Right lobe of liver (tissue), 4 donors: ENCODE measurements around the gene ZMYND19.

ENCODE experiments used
- POLR2A ChIP-seq: fragments of 450-650 bp; IDR thresholded peaks from one replicate; pipeline ENCODE4 v1.6.1; 2017; ENCODE audit warnings: antibody characterized with exemption, mild to moderate bottlenecking
- TF ChIP-seq, protein P1 (sequence below), 4 donors: fragments of 200-600 bp in 3 of 4; fragments of 450-650 bp in 1 of 4; IDR thresholded peaks; one replicate each; pipeline versions ENCODE4 v1.5.1 to v1.8.0; 2016 to 2022; ENCODE audit warnings: antibody characterized with exemption in 4 of 4, mild to moderate bottlenecking in 2 of 4
- donor health status: DM: no; HTN: no; CAD: no.
- donor health status: DM: no; HTN: no; CAD: no.
- donor health status: DM: no; HTN: yes; CAD: no.

DNA sequence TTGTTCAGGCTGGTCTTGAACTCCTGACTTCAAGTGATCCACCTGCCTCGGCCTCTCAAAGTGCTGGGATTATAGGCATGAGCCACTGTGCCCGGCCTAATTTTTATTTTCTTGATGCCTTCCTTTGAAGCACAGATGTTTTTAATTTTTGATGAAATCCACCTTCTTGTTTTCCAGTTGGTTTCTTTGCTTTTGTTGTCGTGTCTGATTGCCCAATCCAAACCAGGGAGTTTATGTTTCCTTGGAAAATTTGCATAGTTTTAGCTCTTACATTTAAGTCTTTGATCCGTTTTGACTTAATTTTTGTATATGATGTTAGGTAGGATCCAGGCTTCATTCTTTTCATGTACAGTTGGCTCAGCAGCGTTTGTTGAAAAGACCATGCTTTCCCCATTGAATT is 43.7 kb upstream of the ZMYND19 start:
- TF ChIP-seq, protein P1, sequence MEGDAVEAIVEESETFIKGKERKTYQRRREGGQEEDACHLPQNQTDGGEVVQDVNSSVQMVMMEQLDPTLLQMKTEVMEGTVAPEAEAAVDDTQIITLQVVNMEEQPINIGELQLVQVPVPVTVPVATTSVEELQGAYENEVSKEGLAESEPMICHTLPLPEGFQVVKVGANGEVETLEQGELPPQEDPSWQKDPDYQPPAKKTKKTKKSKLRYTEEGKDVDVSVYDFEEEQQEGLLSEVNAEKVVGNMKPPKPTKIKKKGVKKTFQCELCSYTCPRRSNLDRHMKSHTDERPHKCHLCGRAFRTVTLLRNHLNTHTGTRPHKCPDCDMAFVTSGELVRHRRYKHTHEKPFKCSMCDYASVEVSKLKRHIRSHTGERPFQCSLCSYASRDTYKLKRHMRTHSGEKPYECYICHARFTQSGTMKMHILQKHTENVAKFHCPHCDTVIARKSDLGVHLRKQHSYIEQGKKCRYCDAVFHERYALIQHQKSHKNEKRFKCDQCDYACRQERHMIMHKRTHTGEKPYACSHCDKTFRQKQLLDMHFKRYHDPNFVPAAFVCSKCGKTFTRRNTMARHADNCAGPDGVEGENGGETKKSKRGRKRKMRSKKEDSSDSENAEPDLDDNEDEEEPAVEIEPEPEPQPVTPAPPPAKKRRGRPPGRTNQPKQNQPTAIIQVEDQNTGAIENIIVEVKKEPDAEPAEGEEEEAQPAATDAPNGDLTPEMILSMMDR (IDR thresholded peaks at IDR 0.05): no peak
- no peak for TF ChIP-seq POLR2A
